Measurements from ENCODE around the gene R3HDM1.
A peak's percentile ranks its signal among the peaks of the same experiment; 100 is the strongest.
"Not testable (repeated sequence)": the region's sequence is repeated elsewhere in the genome, so short reads cannot be mapped to it uniquely, and the experiment has no call there.

Gene R3HDM1

DNA sequence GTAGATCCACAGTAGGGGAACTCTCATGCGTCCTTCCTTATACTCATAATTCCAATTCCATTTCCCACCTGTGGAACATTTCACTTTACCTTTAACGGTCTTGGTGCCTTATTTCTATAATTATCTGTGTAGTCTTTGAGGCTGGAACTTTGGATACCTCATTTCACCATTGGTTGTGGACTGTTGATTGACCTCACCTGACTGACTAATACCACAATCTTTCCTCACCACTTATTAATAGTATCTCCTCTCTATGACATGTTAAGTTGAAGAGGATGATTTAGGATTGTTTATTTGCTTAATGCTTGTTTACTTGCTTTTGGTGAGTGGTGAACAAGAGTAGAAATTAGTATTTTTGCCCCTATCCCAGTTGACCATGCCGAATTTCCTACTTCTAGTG lies 50.0 kb downstream of the R3HDM1 start:
- DNase-seq, result no peak

DNA sequence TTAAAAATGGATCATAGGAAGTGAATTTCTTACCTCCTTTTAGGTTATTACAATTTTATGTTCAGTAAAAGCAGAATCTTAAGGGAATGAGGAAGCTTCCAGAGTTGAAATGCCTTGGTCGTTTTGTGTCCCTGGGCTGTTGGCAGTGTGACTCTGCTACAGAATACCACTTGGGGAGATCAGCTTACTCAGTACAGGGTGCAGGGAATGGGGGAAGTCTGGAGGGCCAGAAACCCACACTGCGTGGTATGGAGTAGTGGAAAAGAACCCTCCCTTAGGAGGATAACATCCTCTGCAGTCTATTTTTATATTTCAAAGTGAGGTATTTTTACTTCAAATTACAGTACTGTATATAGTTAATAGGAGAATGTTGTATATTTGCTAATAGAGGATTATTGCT lies 51.1 kb downstream of the R3HDM1 start:
- DNase-seq, result no peak

DNA sequence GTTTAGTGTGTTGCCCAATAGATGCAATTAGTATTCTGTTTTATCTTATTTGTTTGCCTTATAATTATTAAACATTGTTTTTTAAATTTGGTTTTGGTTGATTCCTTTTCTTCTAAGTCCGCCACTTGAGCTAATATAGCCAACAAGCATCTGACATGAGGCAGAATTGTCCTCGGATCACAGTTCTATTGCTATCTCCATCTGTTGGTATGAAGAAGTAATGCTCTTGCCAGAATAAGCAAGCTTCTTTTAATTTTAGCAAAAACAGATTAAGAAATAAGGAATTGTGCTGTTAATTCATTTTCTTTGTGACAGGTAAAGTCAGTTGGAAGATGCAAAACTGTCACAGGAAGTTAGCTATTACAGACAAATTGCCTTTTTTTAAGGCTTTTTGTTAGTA lies 54.3 kb downstream of the R3HDM1 start:
- DNase-seq, result no peak

DNA sequence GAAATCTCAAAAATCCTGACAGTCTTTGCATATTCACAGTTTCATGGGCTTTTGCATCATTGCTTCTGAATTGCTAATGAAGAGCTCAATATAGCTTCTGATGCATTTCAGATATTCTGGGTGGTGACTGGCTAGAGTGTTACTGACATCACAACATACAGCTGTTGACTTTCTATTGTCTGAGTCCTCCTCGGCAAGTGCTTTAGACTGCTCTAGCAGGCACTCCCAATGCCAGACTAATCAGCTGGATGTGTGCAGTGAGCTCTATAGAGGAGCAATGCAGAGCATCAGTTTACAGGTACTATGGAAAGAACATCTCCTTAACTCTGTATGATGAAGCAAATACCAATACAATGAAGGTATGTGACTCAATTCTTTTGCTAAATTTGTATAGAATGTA lies 54.9 kb downstream of the R3HDM1 start:
- no peak for DNase-seq

DNA sequence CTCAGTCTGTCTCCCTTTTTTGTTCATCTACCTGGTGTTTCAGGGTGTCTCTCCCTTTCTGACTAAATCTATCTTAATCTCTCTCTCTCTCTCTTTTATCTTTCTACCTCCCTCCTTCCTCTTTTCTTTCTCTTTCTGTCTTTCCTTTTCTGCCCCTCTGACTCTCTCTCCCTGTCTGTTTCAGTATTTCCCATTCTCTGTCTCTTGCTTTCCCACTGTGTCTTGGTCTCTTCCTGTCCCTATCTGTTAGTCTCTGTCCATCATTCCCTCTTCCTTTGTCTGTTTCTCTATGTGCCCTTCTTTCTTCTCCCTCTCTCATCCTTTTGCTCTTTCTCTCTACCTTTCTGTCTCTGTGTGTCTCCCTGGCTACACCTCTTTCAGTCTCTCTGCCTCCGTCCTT lies 56.7 kb downstream of the R3HDM1 start:
- DNase-seq, result no peak

DNA sequence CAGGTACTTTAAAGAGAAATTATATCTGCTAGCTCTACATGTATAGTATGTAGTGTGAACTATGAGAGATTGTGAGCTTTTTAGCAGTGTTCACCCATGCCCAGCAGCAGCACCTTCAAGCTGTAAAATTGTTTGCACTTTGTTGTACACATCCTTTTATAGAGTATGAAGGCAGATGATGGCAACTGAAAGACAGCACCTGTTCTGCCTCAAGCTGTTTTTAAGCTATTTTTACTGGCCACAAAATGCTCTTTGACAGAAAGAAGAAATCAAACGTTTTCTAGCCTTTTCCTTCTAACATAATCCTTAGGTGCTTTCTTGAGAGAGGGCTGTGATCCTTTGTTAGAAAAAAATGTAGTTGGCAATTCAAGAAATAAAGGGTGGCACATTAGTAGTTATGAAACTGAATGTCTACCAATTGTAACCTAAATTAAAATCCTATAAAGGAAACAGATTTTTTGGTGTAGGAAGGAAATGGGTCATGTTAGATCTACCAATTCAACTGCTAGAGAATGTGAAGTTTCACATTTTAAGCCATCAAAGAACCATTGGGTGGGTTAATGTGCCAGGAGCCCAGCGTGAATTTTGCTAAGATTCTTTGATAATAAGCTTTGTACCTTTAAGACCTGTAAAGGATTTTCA lies 59.5 kb downstream of the R3HDM1 start:
- DNase-seq, result no peak

DNA sequence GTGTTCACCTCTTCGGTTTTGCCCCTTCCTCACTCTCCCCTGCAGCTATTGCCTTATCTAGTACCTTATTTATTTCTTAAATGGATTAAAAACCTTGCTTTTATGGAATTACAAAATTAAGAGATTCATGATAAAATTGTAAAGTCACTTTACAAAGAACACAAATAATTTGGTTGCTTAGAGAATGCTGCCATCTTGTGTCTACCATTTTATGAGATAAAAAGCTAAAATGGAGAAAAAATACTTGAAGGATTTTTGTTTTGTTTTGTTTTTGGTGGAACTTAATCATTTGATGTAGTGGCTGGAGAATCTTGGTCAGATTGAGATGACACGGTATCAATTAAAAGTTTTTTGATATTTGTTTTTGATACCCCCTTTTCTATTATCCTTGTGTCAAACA lies 69.6 kb downstream of the R3HDM1 start:
- DNase-seq, result no peak

DNA sequence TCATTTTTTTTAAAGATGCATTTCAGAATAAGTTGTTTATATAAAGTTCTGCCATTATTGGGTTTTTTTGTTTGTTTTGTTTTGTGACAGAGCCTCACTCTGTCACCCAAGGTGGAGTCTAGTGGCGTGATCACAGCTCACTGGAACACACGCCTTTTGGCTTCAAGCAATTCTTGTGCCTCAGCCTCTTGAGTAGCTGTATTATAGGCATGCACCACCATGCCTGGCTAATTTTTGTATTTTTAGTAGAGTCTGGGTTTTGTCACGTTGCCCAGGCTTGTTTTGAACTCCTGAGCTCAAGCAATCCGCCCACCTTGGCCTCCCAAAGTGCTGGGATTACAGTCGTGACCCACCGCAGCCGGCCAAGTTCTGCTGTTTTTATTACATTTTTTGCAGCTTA lies 72.3 kb downstream of the R3HDM1 start:
- DNase-seq, result no peak

DNA sequence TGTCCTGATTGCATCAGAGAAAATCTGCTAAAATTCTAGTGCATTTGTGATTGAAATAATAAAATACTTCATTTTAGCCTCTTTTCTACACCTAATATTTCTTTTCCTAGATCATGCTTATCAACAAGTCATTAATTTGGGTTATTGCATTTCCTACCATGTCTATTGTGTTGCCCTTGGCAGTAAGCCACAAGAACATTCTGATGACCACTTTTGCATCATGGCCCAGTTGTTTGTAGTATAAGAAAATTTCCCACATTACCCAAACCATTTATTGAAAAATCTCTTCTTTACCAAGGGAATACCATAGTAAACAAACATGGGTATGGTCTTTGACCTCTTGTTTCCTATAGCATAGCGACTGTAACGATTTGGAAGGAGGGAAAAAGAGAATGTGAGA lies 76.3 kb downstream of the R3HDM1 start:
- DNase-seq, result no peak

DNA sequence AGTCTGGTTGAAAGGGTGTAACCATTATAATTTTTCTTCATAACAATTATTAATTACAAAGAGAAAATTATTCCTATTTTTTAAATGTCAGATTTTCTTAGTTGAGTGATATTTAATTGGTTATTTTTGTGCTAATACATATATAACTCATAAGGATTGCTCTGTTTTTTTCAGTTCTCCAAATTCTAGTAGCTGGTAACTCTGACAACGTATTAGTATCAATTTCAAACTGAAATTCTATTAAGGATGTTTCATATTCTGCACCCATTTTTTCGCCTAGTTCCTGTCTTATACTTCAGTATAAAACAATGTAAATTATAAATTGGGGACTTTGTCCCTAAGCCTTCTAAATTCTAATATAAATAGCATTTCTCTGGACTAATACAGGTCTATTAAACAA lies 81.0 kb downstream of the R3HDM1 start:
- no peak for DNase-seq

DNA sequence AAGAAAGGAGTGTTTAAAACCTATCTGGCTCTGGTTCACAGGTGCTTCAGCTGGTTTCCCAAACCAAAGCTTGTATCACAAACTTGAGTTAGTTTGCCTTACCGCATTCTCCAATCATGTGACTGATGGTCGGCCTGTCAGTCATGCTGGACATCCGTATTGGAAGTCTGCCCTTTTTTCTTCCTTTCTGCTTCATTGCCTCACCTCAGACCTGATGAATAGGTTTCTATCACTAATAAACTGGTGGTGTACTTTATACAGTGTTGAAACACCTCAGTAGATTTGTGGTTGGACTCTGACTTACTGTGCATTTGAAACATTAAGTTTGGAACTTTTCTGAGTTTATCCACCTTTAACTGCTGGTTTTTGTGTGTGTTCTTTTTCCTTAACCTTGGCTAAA lies 84.1 kb downstream of the R3HDM1 start:
- DNase-seq, result no peak

DNA sequence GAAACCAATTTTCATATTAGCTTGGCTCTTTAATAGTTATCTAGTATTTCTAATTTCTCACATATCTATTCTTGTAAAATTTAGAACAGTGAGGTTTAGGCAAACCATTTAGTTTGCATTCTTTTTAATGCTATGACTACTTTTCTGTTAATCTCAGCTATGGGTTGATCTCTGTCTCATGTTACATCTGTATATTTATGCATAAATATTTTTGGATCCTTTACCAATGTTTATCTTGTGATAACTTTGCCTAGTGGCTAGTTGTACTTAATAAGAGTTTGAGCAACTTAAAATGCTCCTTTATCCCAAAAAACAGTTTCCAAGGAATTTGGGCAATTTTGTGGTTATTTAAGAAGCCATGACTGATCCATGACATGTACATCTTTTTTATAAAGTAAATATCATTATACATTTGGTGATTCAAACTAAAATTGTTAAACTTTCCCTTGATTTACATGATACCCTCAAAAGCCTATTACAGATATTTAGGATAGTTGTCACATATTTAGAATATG lies 86.3 kb downstream of the R3HDM1 start:
- no peak for DNase-seq

DNA sequence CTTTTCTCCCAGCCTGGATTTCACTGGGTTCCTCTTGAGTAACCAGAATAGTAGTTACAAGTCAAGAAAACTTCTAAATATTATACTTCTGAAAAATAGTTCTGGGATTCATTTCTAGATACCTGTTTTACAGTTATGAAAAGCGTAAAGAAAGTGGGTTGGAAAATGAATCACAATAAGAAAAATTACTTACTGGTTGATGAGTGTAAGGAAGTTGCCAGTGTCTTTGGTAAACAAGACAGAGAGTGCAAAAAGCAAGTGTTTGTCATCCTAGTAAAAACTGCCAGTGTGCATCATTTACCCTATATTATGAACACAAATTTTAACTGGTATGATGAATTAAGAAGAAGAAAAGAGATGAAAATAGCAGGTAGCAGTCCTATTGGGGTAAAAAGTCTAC lies 88.9 kb downstream of the R3HDM1 start:
- DNase-seq, result peak; percentile 67

DNA sequence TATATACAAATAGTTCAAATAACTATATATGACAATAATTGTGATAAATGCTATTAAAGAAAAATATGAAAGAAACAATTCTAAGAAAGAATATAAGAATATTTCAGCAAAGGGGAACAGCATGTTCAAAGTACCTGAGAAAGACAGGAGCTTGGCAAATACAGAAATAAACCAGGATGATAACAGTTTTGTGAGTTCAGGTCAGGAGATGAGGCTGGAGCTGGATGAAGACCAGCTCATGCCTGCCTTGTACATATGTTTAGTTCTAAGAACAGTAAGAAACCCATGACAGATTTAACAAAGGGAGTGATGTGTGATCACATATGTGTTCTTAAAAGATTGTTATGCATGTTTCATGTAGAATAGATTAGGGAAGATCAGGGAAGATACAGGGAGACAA lies 98.2 kb downstream of the R3HDM1 start:
- DNase-seq, result no peak

DNA sequence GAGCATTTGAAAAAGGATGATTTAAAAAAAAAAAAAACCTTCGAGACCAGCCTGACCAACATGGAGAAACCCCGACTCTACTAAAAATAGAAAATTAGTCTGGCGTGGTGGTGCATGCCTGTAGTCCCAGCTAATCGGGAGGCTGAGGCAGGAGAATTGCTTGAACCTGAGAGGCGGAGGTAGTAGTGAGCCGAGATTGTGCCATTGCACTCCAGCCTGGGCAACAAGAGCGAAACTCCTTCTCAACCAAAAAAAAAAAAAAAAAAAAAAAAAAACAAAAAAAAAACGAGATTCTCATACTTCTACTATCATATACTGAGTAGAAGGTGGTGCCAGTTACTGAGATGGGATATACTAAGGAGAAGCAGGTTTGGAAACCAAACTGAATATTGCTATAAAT lies 98.8 kb downstream of the R3HDM1 start:
- not testable (repeated sequence) for DNase-seq

DNA sequence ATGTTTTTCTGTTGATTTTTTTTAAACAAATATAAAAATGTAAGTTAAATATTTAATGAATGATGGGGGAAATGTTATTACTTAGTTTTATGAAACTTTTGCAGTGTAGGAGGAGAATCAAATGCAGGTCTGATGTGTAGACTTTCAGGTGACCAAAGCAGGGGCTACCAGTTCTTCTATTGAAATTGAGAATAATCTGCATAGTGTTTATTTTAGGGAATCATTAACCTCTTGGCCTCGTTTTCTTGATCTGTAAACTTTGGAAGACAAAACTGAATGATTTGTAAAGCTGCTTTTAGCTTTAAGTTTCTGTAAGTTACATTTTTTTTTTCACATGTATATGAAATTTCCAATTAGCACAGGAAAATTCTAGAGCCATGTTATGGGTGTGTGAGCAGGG lies 99.2 kb downstream of the R3HDM1 start:
- no peak for DNase-seq

DNA sequence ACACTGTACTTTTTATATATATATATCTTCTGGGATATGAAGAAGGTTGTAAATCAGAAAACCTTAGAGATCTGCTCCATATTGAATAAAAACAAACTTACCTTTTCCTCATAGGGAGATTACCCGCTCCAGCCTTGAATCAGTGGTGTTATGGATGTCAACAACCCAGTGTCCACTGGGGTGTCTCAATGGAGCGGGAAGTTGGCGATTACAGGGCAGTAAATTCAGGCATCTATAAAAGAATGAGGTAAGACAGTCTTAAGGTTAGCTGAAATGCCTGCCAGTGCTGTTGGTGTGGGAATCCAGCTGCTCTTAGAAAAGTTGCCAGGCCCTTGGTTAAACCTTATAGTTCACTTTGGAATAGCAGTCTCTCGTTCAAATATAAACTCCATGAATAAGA lies 102.3 kb downstream of the R3HDM1 start:
- DNase-seq, result no peak

DNA sequence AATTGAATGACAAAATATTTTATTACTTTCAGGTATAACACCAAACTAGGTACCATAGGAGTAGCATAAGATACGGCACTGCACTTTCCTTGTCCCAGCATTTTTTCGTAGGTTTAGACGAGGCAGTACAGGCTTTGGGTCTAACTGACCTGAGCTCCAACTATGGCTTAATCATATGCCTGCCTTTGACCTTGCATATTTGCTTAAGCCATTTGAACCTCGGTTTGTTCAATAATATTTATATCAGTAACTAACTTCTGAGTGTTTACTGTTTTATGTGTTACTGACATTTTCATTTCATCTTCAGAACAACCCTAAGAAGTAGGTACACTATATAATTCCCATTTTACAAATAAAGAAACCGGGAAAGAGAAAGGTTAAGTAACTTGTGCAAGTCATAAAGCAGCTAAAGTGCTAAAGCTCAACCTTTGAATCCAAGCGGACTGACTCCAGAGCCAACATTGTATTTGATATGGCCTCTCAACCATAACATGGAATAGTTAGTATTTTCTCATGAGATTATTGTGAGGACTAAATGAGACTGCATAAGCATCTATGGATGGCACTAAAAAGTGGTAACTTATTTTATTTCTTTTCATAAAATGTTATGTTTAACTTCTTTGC lies 104.0 kb downstream of the R3HDM1 start:
- no peak for DNase-seq

DNA sequence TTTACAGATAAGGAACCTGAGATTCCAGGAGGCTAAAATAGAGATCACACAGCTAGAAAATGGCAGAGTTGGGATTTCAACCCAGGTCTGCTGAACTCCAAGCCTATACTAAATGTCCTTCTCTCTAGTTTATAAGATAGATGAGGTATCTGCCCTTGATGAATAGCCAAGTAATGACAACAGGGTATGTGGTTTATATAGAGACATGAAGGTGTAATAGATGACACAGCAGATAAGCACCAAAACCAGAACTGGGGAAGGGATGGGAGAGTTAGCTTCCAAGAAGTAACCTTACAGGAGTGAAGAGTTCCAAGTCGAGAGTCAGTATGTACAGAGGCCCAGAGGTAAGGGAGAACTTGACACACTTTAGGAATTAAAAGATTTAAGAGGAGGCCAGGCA lies 105.7 kb downstream of the R3HDM1 start:
- no peak for DNase-seq

DNA sequence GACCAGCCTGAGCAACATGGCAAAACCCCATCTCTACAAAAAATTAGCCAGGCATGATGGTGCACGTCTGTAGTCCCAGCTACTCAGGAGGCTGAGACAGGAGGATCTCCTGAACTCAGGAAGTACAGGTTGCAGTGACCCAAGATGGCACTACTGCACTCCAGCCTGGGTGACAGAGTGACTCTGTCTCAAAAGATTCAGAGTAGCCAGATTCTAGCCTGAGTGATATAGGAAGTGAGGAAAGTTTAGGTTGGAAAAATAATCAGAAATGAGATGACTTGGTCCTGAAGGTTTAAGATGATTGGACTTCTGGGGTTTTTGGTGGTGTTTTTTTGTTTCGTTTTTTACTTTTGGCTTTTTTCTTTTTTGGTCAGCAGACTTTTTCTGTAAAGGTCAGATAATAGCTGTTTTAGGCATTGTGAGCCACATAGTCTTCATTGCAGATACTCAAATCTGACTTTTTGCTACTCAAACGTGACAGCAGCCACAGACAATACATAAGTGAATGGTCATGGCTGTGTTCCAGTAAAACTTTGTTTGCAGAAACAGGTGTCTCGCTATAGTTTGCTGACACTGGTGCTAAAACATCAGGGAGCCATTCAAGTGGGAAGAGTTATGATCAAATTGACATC lies 106.3 kb downstream of the R3HDM1 start:
- DNase-seq, result peak; percentile 31

DNA sequence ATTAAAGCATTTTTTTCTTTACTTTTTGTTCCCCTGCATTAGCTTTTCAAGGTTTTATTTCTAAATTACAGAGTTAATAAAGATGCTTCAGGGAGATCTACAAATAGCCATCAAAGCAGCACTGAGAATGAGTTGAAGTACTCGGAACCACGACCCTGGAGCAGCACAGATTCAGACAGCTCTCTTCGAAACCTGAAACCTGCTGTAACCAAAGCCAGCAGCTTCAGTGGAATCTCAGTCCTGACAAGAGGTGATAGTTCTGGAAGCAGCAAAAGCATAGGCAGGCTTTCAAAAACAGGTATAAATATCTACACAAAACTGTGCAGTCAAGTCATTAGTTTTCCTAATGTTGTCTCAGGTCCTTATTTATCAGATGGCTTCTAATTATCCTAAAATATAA lies 107.5 kb downstream of the R3HDM1 start:
- DNase-seq, result no peak

DNA sequence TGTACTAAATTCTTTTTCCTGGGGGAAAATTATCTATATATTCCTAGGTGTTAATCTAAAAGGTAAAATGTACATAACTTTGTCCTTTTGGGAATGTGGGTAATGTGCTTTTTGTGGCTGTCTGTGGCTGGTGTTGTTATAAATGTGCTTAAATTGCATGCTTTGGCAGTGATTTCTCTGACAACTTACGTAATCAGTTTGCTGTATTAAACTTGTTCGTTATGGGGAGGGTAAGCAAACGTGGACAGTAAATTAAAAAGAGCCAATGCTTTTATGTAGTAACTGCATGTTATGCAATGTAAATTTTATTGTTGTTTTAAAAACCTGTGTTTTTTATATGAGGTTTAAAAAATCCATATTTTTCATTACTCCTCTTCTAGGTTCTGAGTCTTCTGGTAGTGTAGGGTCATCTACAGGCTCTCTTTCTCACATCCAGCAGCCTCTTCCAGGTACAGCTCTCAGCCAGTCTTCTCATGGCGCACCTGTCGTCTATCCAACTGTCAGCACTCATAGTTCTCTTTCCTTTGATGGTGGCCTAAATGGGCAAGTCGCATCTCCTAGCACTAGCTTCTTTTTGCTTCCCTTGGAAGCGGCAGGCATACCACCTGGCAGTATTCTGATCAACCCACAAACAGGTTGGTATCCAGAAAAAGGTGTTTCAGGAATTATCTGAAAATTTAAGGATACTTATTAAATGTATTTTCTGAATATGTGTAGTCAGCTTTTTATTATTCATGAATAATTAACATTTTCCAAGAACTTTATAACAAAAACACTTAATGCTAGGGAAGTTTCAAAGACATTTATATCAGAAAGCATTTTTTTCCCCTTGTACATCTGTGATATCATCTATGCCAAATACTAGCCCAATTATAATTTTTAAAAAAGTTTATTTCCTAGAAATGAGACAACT lies 110.1 kb downstream of the R3HDM1 start:
- DNase-seq, result no peak

DNA sequence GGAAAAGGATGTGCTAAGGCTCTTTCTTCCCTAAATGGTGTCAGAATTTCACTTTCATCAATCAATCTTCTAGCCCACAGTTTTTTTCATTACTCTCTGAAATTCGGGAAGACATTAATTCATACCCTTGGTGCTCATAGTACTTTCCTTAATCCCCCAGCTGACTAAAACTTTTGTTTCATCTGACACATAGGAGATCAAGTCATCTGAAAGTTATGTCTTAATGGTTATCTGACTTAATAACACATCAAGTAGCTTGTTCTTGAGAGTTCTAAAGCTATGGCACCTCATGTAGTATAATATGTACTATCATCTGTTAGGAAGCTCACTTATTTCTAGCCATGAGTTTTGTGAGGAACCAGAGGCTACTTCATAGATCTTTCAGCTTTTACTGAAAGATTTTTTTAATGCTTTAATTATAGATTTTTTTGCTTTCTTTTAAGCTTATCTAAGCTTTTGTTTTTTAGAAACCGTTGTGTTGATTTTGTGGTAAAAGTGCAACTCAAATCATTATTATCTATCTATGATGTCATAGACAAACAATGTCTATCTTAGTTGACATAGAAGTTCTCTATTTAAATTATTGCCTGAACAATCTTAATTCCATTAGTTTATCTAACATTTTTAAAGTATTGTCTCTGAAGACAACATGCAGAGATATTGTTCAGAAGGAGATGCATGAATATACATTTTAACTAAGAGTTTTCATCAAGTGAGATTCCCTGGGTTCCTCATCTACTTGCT lies 116.7 kb downstream of the R3HDM1 start:
- no peak for DNase-seq

All from activated CD4-positive, alpha-beta T cell treated with anti-CD3 and anti-CD28 coated beads, Interleukin-10, Interleukin-2, amounts not matched to agents 100 ng/mL and 50 ng/mL, durations not matched to agents 16 hours and 8 hours (primary cell).